Mesendoderm (in vitro differentiated cells): ENCODE data around the gene XYLT2.

ENCODE experiments used
- DNase-seq: peaks from one replicate; pipeline ENCODE4 v3.0.0; 2013
- H2AK5ac ChIP-seq: 2 replicates; pipeline ENCODE4 v1.6.1; 2013; ENCODE audit warnings: low read length, inconsistent platforms
- H2BK120ac ChIP-seq: 2 replicates; pipeline ENCODE4 v1.6.1; 2013; ENCODE audit warnings: low read depth, mild to moderate bottlenecking, low read length, moderate library complexity, mixed read lengths
- H2BK15ac ChIP-seq: replicated peaks from 2 replicates; pipeline ENCODE4 v1.6.1; 2013; ENCODE audit warnings: low read depth, mild to moderate bottlenecking, moderate library complexity
- H2BK5ac ChIP-seq: 2 replicates; pipeline ENCODE4 v1.6.1; 2013; ENCODE audit warnings: low read length, inconsistent platforms
- H3K18ac ChIP-seq: 2 replicates; pipeline ENCODE4 v1.6.1; 2013; ENCODE audit warnings: mild to moderate bottlenecking, low read length, mixed read lengths
- H3K23ac ChIP-seq: one replicate; pipeline ENCODE4 v1.6.1; 2013; ENCODE audit warnings: low read length
- H3K27ac ChIP-seq: 2 replicates; pipeline ENCODE4 v1.5.1; 2013; ENCODE audit warnings: low read depth, mild to moderate bottlenecking, inconsistent platforms, low read length, moderate library complexity
- H3K27me3 ChIP-seq: 2 replicates; pipeline ENCODE4 v1.6.1; 2013; ENCODE audit warnings: low read length, control low read depth, mild to moderate bottlenecking, inconsistent platforms; ENCODE audit not compliant: insufficient read depth, poor library complexity
- H3K36me3 ChIP-seq: 2 replicates; pipeline ENCODE4 v1.6.1; 2013; ENCODE audit warnings: low read length, inconsistent platforms; ENCODE audit not compliant: control insufficient read depth, insufficient read depth
- H3K4ac ChIP-seq: one replicate; pipeline ENCODE4 v1.6.1; 2013; ENCODE audit warnings: low read depth, mild to moderate bottlenecking, low read length, moderate library complexity
- H3K4me1 ChIP-seq: 2 replicates; pipeline ENCODE4 v1.6.1; 2013; ENCODE audit warnings: low read depth, low read length, inconsistent platforms; ENCODE audit not compliant: control insufficient read depth
- H3K4me2 ChIP-seq: 2 replicates; pipeline ENCODE4 v1.6.1; 2013; ENCODE audit warnings: low read length
- H3K4me3 ChIP-seq: 2 replicates; pipeline ENCODE4 v1.5.1; 2013; ENCODE audit warnings: mild to moderate bottlenecking, low read length
- H3K56ac ChIP-seq: one replicate; pipeline ENCODE4 v1.6.1; 2013; ENCODE audit warnings: low read length
- H3K79me1 ChIP-seq: 2 replicates; pipeline ENCODE4 v1.6.1; 2013; ENCODE audit warnings: low read length, inconsistent platforms
- H3K79me2 ChIP-seq: 2 replicates; pipeline ENCODE4 v1.6.1; 2013; ENCODE audit warnings: mild to moderate bottlenecking, low read length; ENCODE audit not compliant: control insufficient read depth, insufficient read depth
- H3K9ac ChIP-seq: 2 replicates; pipeline ENCODE4 v1.6.1; 2013; ENCODE audit warnings: low read length, inconsistent platforms
- H4K5ac ChIP-seq: one replicate; pipeline ENCODE4 v1.6.1; 2013; ENCODE audit warnings: low read length
- H4K8ac ChIP-seq: one replicate; pipeline ENCODE4 v1.6.1; 2013; ENCODE audit warnings: low read depth, mild to moderate bottlenecking, control low read depth, low read length, moderate library complexity
- WGBS: extraction: QIAGEN DNeasy Blood & Tissue Kit; methylation state at CpG from one replicate; pipeline ENCODE4 v1.1.7; 2013; ENCODE audit warnings: low lambda C conversion rate, missing lambda C conversion rate; ENCODE audit not compliant: insufficient coverage; ENCODE audit errors: extremely low coverage; 5-methylcytosine and 5-hydroxymethylcytosine counted together

XYLT2 gene

GRCh38 chr17:50352072-50352692 is 6.3 kb downstream of the XYLT2 start:
- H2BK15ac ChIP-seq, result no peak overlapping the region
- no peak overlapping the region for H2BK120ac ChIP-seq
- no peak for DNase-seq
- no peak overlapping the region for H4K5ac ChIP-seq
- no peaks in the 10 kb centered on the region for H3K36me3 ChIP-seq
- H3K79me1 ChIP-seq, result peaks cover 6% of the 10 kb centered on the region
- no peak overlapping the region for H3K9ac ChIP-seq
- no peak overlapping the region for H3K23ac ChIP-seq
- WGBS, result no CpG with 5 or more reads among the region's 6 CpGs
- H3K27me3 ChIP-seq, result no peaks in the 10 kb centered on the region
- H3K79me2 ChIP-seq, result no peaks in the 10 kb centered on the region
- no peak overlapping the region for H3K4ac ChIP-seq
- no peak overlapping the region for H3K4me2 ChIP-seq
- no peak overlapping the region for H2BK5ac ChIP-seq
- H3K27ac ChIP-seq, result no peak overlapping the region
- H3K56ac ChIP-seq, result no peak overlapping the region
- H4K8ac ChIP-seq, result no peak overlapping the region
- H3K18ac ChIP-seq, result no peak overlapping the region
- no peak overlapping the region for H3K4me3 ChIP-seq
- H2AK5ac ChIP-seq, result no peak overlapping the region
- peaks cover 9% of the 10 kb centered on the region for H3K4me1 ChIP-seq

GRCh38 chr17:50352693-50353599 is 7.0 kb downstream of the XYLT2 start:
- Histone ChIP-seq H3K9ac (no peak overlapping the region), H4K8ac (no peak overlapping the region), H3K36me3 (no peaks in the 10 kb centered on the region), H3K79me1 (peaks cover 6% of the 10 kb centered on the region), H3K27me3 (no peaks in the 10 kb centered on the region), H2BK15ac (no peak overlapping the region), H3K18ac (no peak overlapping the region), H2BK5ac (no peak overlapping the region), H4K5ac (no peak overlapping the region), H3K79me2 (no peaks in the 10 kb centered on the region), H3K27ac (no peak overlapping the region), H2AK5ac (no peak overlapping the region), H3K4me1 (peaks cover 1% of the 10 kb centered on the region), H3K4ac (no peak overlapping the region), H3K23ac (no peak overlapping the region), H3K56ac (no peak overlapping the region), H3K4me3 (no peak overlapping the region), H3K4me2 (no peak overlapping the region), H2BK120ac (no peak overlapping the region)
- no peak for DNase-seq
- no CpG with 5 or more reads among the region's 21 CpGs for WGBS

- no peak overlapping the region for H2BK5ac ChIP-seq
- H2BK120ac ChIP-seq, result no peak overlapping the region
- H3K56ac ChIP-seq, result no peak overlapping the region
- H2AK5ac ChIP-seq, result no peak overlapping the region
- no peak overlapping the region for H4K5ac ChIP-seq
- H3K27ac ChIP-seq, result no peak overlapping the region
- peaks cover 2% of the 10 kb centered on the region for H3K36me3 ChIP-seq
- no peak overlapping the region for H3K4me2 ChIP-seq
- H3K79me2 ChIP-seq, result no peaks in the 10 kb centered on the region
- whole genome bisulfite sequencing, result no CpG with 5 or more reads among the region's 27 CpGs
- no peak overlapping the region for H3K9ac ChIP-seq
- no peak overlapping the region for H3K4me3 ChIP-seq
- no peak overlapping the region for H2BK15ac ChIP-seq
- H3K23ac ChIP-seq, result no peak overlapping the region
- no peak overlapping the region for H3K4ac ChIP-seq
- no peak for DNase-seq
- H3K4me1 ChIP-seq, result no peaks in the 10 kb centered on the region
- peaks cover under 1% of the 10 kb centered on the region for H3K79me1 ChIP-seq
- no peak overlapping the region for H4K8ac ChIP-seq
- H3K18ac ChIP-seq, result no peak overlapping the region
- H3K27me3 ChIP-seq, result no peaks in the 10 kb centered on the region
These were observed 7.8 kb downstream of the XYLT2 start for GRCh38 chr17:50353600-50354195.

- no peak for DNase-seq
- H3K79me2 ChIP-seq, result no peaks in the 10 kb centered on the region
- H3K4ac ChIP-seq, result no peak overlapping the region
- no CpG with 5 or more reads among the region's 15 CpGs for whole genome bisulfite sequencing
- no peak overlapping the region for H3K4me2 ChIP-seq
- H3K9ac ChIP-seq, result no peak overlapping the region
- no peak overlapping the region for H2BK120ac ChIP-seq
- H3K79me1 ChIP-seq, result no peaks in the 10 kb centered on the region
- H3K27ac ChIP-seq, result no peak overlapping the region
- H3K23ac ChIP-seq, result no peak overlapping the region
- H4K5ac ChIP-seq, result no peak overlapping the region
- H3K18ac ChIP-seq, result no peak overlapping the region
- no peak overlapping the region for H2BK5ac ChIP-seq
- H3K4me1 ChIP-seq, result no peaks in the 10 kb centered on the region
- H3K36me3 ChIP-seq, result peaks cover 2% of the 10 kb centered on the region
- no peak overlapping the region for H3K4me3 ChIP-seq
- H4K8ac ChIP-seq, result no peak overlapping the region
- H2BK15ac ChIP-seq, result no peak overlapping the region
- no peaks in the 10 kb centered on the region for H3K27me3 ChIP-seq
- H3K56ac ChIP-seq, result no peak overlapping the region
- no peak overlapping the region for H2AK5ac ChIP-seq
These were observed 8.3 kb downstream of the XYLT2 start for GRCh38 chr17:50354198-50354597.

- Histone ChIP-seq H3K4me1 (no peaks in the 10 kb centered on the region), H3K56ac (no peak overlapping the region), H2BK5ac (no peak overlapping the region), H3K27ac (no peak overlapping the region), H3K36me3 (peaks cover 2% of the 10 kb centered on the region), H3K4me3 (no peak overlapping the region), H3K4ac (no peak overlapping the region), H2BK120ac (no peak overlapping the region), H3K79me1 (no peaks in the 10 kb centered on the region), H4K5ac (no peak overlapping the region), H3K18ac (no peak overlapping the region), H3K23ac (no peak overlapping the region), H2AK5ac (no peak overlapping the region), H4K8ac (no peak overlapping the region), H2BK15ac (no peak overlapping the region), H3K4me2 (no peak overlapping the region), H3K9ac (no peak overlapping the region), H3K79me2 (no peaks in the 10 kb centered on the region), H3K27me3 (no peaks in the 10 kb centered on the region)
- no peak for DNase-seq
- WGBS, result no CpG with 5 or more reads among the region's 13 CpGs
These were observed 8.8 kb downstream of the XYLT2 start for GRCh38 chr17:50354776-50355175.
